Body of pancreas (tissue), 4 donors: ENCODE results near the gene IL11. TPM values are rescaled to one million over a fixed set of nuclear protein-coding genes. Genes with fewer than 3 reads are reported as not detected.

Experiments used
- ATAC-seq: fragments of 150-250 bp; one replicate; pipeline ENCODE4 v1.9.1; 2016
- DNase-seq, 4 donors: peaks; one replicate each; pipeline ENCODE4 v3.0.0-alpha.2; 2019
- H3K27ac ChIP-seq, 4 donors: fragments of 200-600 bp; sonication (generic); 1 replicate in 3 of 4; 2 replicates in 1 of 4; pipeline versions ENCODE4 v1.5.1 to v1.6.1; 2016 to 2019; ENCODE audit warnings: mild to moderate bottlenecking in 1 of 4, mixed read lengths in 1 of 4, moderate library complexity in 1 of 4
- H3K27me3 ChIP-seq, 2 donors: fragments of 200-600 bp; sonication (generic); one replicate each; pipeline ENCODE4 v1.6.0; 2016; ENCODE audit warnings: mild to moderate bottlenecking in 1 of 2
- H3K36me3 ChIP-seq, 2 donors: fragments of 200-600 bp; sonication (generic); replicated peaks in 1 of 2; 2 replicates each; pipeline ENCODE4 v1.5.1; 2016; ENCODE audit warnings: low read depth in 2 of 2; ENCODE audit not compliant: insufficient read depth in 1 of 2
- H3K4me1 ChIP-seq: fragments of 200-600 bp; sonication (generic); one replicate; pipeline ENCODE4 v1.6.0; 2016
- H3K4me3 ChIP-seq, 2 donors: fragments of 200-600 bp; sonication (generic); 1 replicate in 1 of 2; 2 replicates in 1 of 2; pipeline ENCODE4 v1.5.1; 2016 to 2019
- H3K9me3 ChIP-seq, 3 donors: fragments of 200-600 bp; sonication (generic); 1 replicate in 2 of 3; 2 replicates in 1 of 3; pipeline ENCODE4 v1.5.1; 2016
- CTCF ChIP-seq, 7 experiments: fragments of 450-650 bp in 4 of 7; fragments of 200-600 bp in 3 of 7; sonication (generic) in 3 of 7; IDR thresholded peaks; one replicate each; pipeline ENCODE4 v1.5.1; 2016 to 2019; ENCODE audit warnings: antibody characterized with exemption in 7 of 7
- POLR2A ChIP-seq, 3 donors: fragments of 450-650 bp; IDR thresholded peaks; one replicate each; pipeline ENCODE4 v1.6.1; 2016; ENCODE audit warnings: antibody characterized with exemption in 3 of 3, mild to moderate bottlenecking in 2 of 3
- WGBS, 2 donors: methylation state at CpG; one replicate each; pipeline ENCODE4 v1.1.5; 2017; 5-methylcytosine and 5-hydroxymethylcytosine counted together
- intact Hi-C: fragments of 100-400 bp; cut with DNase I; formaldehyde crosslinking; loops from one replicate; pipeline ENCODE4 v1.15.1; 2023
- total RNA-seq, 2 donors: library from RNA; depleted of rRNA; stranded (reverse); fragments of >200 nt; gene quantifications; one replicate each; pipeline ENCODE4 v1.1.0, GENCODE V29; 2016

The IL11 gene
- total RNA-seq, 2 donors from 2014 or later: not detected

GRCh38 chr19:55352549-55353145, 17.6 kb downstream of the IL11 start:
- no peak overlapping the region for H3K4me3 ChIP-seq
- no peaks in the 10 kb centered on the region for H3K9me3 ChIP-seq
- H3K27me3 ChIP-seq: peaks cover 0 to 20% of the 10 kb centered on the region in 2 donors
- H3K36me3 ChIP-seq: no peaks in the 10 kb centered on the region
- TF ChIP-seq POLR2A (IDR thresholded peaks at IDR 0.05) (no peak), CTCF (IDR thresholded peaks at IDR 0.05) (no peak)
- 47 to 65% methylated on average over 16 to 25 of the region's 25 CpGs for WGBS, 2 donors
- no peak overlapping the region for H3K27ac ChIP-seq
- H3K4me1 ChIP-seq: peaks cover 20% of the 10 kb centered on the region
- DNase-seq (no peak), ATAC-seq (no peak)
- intact Hi-C loops: no loop called here

GRCh38 chr19:55352040-55352439, 18.2 kb downstream of the IL11 start:
- no peak for TF ChIP-seq CTCF (IDR thresholded peaks at IDR 0.05)
- no peak for TF ChIP-seq POLR2A (IDR thresholded peaks at IDR 0.05)
- H3K36me3 ChIP-seq: peaks cover 0 to 1% of the 10 kb centered on the region in 2 donors
- DNase-seq: no peak
- H3K9me3 ChIP-seq: no peaks in the 10 kb centered on the region
- H3K27ac ChIP-seq: no peak overlapping the region
- intact Hi-C loops: no loop called here
- WGBS, 2 donors: 58 to 63% methylated on average over 6 of the region's 6 CpGs
- ATAC-seq: no peak
- H3K27me3 ChIP-seq: peaks cover 0 to 20% of the 10 kb centered on the region in 2 donors
- H3K4me1 ChIP-seq: peaks cover 20% of the 10 kb centered on the region
- no peak overlapping the region for H3K4me3 ChIP-seq

- no peaks in the 10 kb centered on the region for H3K9me3 ChIP-seq
- no peak overlapping the region for H3K27ac ChIP-seq
- peaks cover 20% of the 10 kb centered on the region for H3K4me1 ChIP-seq
- TF ChIP-seq CTCF (IDR thresholded peaks at IDR 0.05): no peak
- no peak for TF ChIP-seq POLR2A (IDR thresholded peaks at IDR 0.05)
- intact Hi-C loops: no loop called here
- no peak overlapping the region for H3K4me3 ChIP-seq
- no peak for DNase-seq
- WGBS, 2 donors: 62 to 64% methylated on average over 9 to 11 of the region's 11 CpGs
- H3K36me3 ChIP-seq: peaks cover 0 to 1% of the 10 kb centered on the region in 2 donors
- no peak for ATAC-seq
- H3K27me3 ChIP-seq: peaks cover 0 to 20% of the 10 kb centered on the region in 2 donors
Observed at GRCh38 chr19:55350620-55351315, 19.5 kb downstream of the IL11 start.

GRCh38 chr19:55348317-55349034, 21.8 kb downstream of the IL11 start:
- H3K4me3 ChIP-seq: no peak overlapping the region
- H3K27me3 ChIP-seq: peaks cover 0 to 17% of the 10 kb centered on the region in 2 donors
- intact Hi-C loops: no loop called here
- no peak for DNase-seq
- TF ChIP-seq CTCF (IDR thresholded peaks at IDR 0.05) (no peak), POLR2A (IDR thresholded peaks at IDR 0.05) (no peak)
- WGBS, 2 donors: 72 to 80% methylated on average over 18 to 22 of the region's 22 CpGs
- H3K27ac ChIP-seq: no peak overlapping the region
- no peak for ATAC-seq
- H3K36me3 ChIP-seq: peaks cover 0 to 1% of the 10 kb centered on the region in 2 donors
- H3K4me1 ChIP-seq: peaks cover 8% of the 10 kb centered on the region
- no peaks in the 10 kb centered on the region for H3K9me3 ChIP-seq
